MCF 10A (cell line): ENCODE measurements around the gene SCAP. TPM values are rescaled to one million over a fixed set of nuclear protein-coding genes. Genes with fewer than 3 reads are reported as not detected.

Source experiments
- BruUV-seq: library from RNA; stranded (reverse); fragments of 400-500 nt; replicated peaks from 2 replicates; lab custom pipeline; 2021; lab: Mats Ljungman, UMichigan
- CTCF ChIA-PET: fragments of 300-600 bp; sonication (Branson Sonifier 250); formaldehyde crosslinking; extraction: SDS; loops from one replicate; lab custom pipeline; 2021; ENCODE audit warnings: antibody characterized with exemption, inconsistent platforms; lab: Yijun Ruan, JAX
- POLR2A ChIA-PET: fragments of 300-600, 350-650 bp; sonication (Branson Sonifier 250); formaldehyde crosslinking; extraction: SDS; loops from one replicate; lab custom pipeline; 2020; ENCODE audit warnings: antibody characterized with exemption, inconsistent platforms; lab: Yijun Ruan, JAX
- DNase-seq: peaks from one replicate; pipeline ENCODE4 v3.0.0-alpha.2; 2018; ENCODE audit not compliant: unreplicated experiment
- H3K27ac Mint-ChIP-seq: one replicate; pipeline ENCODE4 v1.8.0; 2022; ENCODE audit warnings: mild to moderate bottlenecking, low read depth, mixed read lengths; ENCODE audit not compliant: unreplicated experiment
- H3K27me3 Mint-ChIP-seq: one replicate; pipeline ENCODE4 v1.8.0; 2022; ENCODE audit warnings: mixed read lengths; ENCODE audit not compliant: insufficient read depth, unreplicated experiment
- H3K36me3 Mint-ChIP-seq: one replicate; pipeline ENCODE4 v1.8.0; 2022; ENCODE audit warnings: mild to moderate bottlenecking, moderate library complexity, mixed read lengths; ENCODE audit not compliant: insufficient read depth, unreplicated experiment
- H3K4me1 Mint-ChIP-seq: one replicate; pipeline ENCODE4 v1.8.0; 2022; ENCODE audit warnings: mixed read lengths; ENCODE audit not compliant: insufficient read depth, unreplicated experiment
- H3K4me3 Mint-ChIP-seq: one replicate; pipeline ENCODE4 v1.8.0; 2022; ENCODE audit warnings: mild to moderate bottlenecking, moderate library complexity, mixed read lengths; ENCODE audit not compliant: unreplicated experiment
- H3K9me3 Mint-ChIP-seq: one replicate; pipeline ENCODE4 v1.8.0; 2022; ENCODE audit warnings: mixed read lengths; ENCODE audit not compliant: unreplicated experiment
- CTCF ChIP-seq: fragments of 200-600 bp; IDR thresholded peaks from one replicate; pipeline ENCODE4 v1.8.0; 2022; ENCODE audit warnings: antibody characterized with exemption, mild to moderate bottlenecking; ENCODE audit not compliant: unreplicated experiment
- intact Hi-C: fragments of 100-400 bp; cut with micrococcal nuclease; formaldehyde crosslinking; loops from 2 replicates; pipeline ENCODE4 v1.14.1; 2022
- total RNA-seq: library from RNA; stranded (reverse); gene quantifications from 2 replicates; pipeline ENCODE4 v1.2.3, GENCODE V29; 2022

SCAP gene
- total RNA-seq, 1 experiment from 2014 or later, result 87.8 TPM

- POLR2A ChIA-PET, result no interaction called here
- CTCF ChIA-PET, result interaction anchor here (0.6 to 1.3 kb wide), 2 partner anchors 30 to 71 kb away, joined by 3 to 5 read pairs; no protein-coding TSS in a partner anchor
These were observed 16.0 kb upstream of the SCAP start for GRCh38 chr3:47491777-47492176.

DNA sequence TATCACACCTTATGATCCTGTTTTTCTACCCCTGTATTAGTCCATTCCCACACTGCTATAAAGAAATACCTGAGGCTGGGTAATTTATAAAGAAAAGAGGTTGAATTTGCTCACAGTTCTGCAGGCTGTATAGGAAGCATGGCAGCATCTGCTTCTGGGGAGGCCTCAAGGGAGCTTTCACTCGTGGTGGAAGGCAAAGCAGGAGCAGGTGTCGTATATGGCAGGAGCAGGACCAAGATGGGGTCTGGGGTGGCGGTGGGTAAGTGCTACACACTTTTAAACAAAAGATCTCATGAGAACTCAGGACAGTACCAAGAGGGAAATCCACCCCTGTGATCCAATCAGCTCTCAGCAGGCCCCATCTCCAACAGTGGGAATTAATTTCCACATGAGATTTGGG is 15.4 kb upstream of the SCAP start:
- no peak for DNase-seq
- ChIA-PET POLR2A (no interaction called here), CTCF (interaction anchor here (1.3 kb wide), 1 partner anchor 70 kb away, joined by 5 read pairs; no protein-coding TSS in a partner anchor)
- peaks cover 13% of the 10 kb centered on the region for H3K36me3 Mint-ChIP-seq
- no peak overlapping the region for H3K27ac Mint-ChIP-seq
- no TSS peak for BruUV-seq
- no peaks in the 10 kb centered on the region for H3K27me3 Mint-ChIP-seq
- intact Hi-C loops, result no loop called here
- no peak for TF ChIP-seq CTCF
- no peaks in the 10 kb centered on the region for H3K9me3 Mint-ChIP-seq
- no peak overlapping the region for H3K4me3 Mint-ChIP-seq
- no peaks in the 10 kb centered on the region for H3K4me1 Mint-ChIP-seq

More at GRCh38 chr3:47491777-47492176, 16.0 kb upstream of the SCAP start:
- DNase-seq, result no peak
- Mint-ChIP-seq H3K9me3 (no peaks in the 10 kb centered on the region), H3K4me3 (no peak overlapping the region), H3K4me1 (no peaks in the 10 kb centered on the region), H3K36me3 (peaks cover 13% of the 10 kb centered on the region), H3K27me3 (no peaks in the 10 kb centered on the region), H3K27ac (no peak overlapping the region)
- no peak for TF ChIP-seq CTCF
- BruUV-seq, result no TSS peak
- intact Hi-C loops, result no loop called here

- H3K4me3 Mint-ChIP-seq, result no peak overlapping the region
- ChIA-PET CTCF (interaction anchor here (1.3 kb wide), 1 partner anchor 11 kb away, joined by 5 read pairs; no protein-coding TSS in a partner anchor), POLR2A (no interaction called here)
These were observed 11.5 kb upstream of the SCAP start for GRCh38 chr3:47487265-47487664.

DNA sequence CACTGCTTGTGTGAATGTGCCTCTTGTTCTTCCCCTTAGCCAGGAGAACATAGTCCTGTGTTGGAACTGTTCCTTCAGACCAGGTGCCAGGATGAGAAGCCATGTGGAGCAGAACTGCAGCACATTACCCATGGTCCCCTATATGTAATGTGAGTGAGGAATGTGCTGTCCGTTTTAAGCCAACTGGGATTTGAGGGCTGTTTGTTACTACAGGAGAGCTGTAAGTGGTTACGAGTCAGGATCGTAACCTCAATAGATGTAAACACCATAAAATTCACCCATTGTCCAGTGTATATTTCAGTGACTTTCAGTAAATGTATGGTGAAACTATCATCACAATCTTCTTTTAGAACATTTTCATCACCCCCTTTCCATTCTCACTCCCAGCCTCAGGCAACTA is 10.1 kb upstream of the SCAP start:
- no TSS peak for BruUV-seq
- H3K4me1 Mint-ChIP-seq, result no peaks in the 10 kb centered on the region
- H3K9me3 Mint-ChIP-seq, result no peaks in the 10 kb centered on the region
- no peak overlapping the region for H3K4me3 Mint-ChIP-seq
- intact Hi-C loops, result no loop called here
- ChIA-PET CTCF (no interaction called here), POLR2A (interaction anchor here (1.1 kb wide), 1 partner anchor 10 kb away, joined by 3 read pairs; no protein-coding TSS in a partner anchor)
- no peaks in the 10 kb centered on the region for H3K27me3 Mint-ChIP-seq
- DNase-seq, result no peak
- no peak for TF ChIP-seq CTCF
- H3K27ac Mint-ChIP-seq, result no peak overlapping the region
- H3K36me3 Mint-ChIP-seq, result peaks cover 12% of the 10 kb centered on the region

More at GRCh38 chr3:47487265-47487664, 11.5 kb upstream of the SCAP start:
- Mint-ChIP-seq H3K27ac (no peak overlapping the region), H3K36me3 (peaks cover 5% of the 10 kb centered on the region), H3K9me3 (no peaks in the 10 kb centered on the region), H3K4me1 (no peaks in the 10 kb centered on the region), H3K27me3 (no peaks in the 10 kb centered on the region)
- intact Hi-C loops, result no loop called here
- no peak for TF ChIP-seq CTCF
- BruUV-seq, result no TSS peak
- DNase-seq, result no peak
